HG03342 (cell line): ENCODE data around the gene CACHD1.

ENCODE experiments used
- ATAC-seq: cut with Tn5 transposase; IDR thresholded peaks from one replicate; pipeline ENCODE4 v1.9.1; 2021; ENCODE audit warnings: mild to moderate bottlenecking, moderate library complexity; ENCODE audit not compliant: unreplicated experiment

CACHD1 gene

GRCh38 chr1:64650411-64650810 lies 180.5 kb downstream of the CACHD1 start:
- no peak for ATAC-seq

GRCh38 chr1:64651841-64652240 lies 181.9 kb downstream of the CACHD1 start:
- no peak for ATAC-seq

- ATAC-seq, result no peak
Observed at GRCh38 chr1:64653466-64653865, 183.5 kb downstream of the CACHD1 start.

DNA sequence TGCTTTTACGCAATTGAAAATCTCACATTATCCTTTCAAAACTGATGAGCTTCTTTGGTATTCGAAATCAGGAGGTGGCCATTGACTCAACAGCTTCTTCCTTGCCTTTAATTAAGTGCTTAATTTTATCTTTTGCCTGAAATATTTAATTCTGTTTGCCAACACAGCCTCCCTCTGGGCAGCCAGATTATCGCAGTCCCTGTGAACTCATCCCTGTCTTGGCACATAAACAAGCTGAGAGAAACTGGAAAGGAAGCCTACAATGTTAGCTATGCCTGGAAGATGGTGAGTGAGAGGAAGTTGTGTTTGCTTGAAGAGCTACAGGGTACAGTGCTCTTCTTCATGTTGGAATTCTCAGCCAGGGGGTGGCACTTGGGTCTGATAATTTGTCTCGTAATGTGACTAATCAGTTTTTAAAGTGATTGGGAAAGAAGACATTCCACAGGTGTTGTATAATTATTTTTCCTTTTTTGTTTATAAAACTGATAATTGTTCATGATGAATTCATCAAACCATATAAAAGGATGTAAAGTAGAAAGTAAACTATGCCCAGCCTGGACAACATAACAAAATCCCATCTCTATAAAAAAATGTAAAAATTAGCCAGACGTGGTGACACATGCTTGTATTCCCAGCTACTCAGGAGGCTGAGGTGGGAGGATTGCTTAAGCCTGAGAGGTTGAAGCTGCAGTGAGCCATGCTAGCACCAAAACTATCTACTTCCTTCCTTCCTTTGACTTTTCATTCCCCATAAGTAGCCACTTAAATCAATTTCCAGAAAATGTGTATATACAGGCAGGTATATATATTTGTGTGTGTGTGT lies 184.8 kb downstream of the CACHD1 start:
- no peak for ATAC-seq

GRCh38 chr1:64655861-64656260 lies 185.9 kb downstream of the CACHD1 start:
- no peak for ATAC-seq

DNA sequence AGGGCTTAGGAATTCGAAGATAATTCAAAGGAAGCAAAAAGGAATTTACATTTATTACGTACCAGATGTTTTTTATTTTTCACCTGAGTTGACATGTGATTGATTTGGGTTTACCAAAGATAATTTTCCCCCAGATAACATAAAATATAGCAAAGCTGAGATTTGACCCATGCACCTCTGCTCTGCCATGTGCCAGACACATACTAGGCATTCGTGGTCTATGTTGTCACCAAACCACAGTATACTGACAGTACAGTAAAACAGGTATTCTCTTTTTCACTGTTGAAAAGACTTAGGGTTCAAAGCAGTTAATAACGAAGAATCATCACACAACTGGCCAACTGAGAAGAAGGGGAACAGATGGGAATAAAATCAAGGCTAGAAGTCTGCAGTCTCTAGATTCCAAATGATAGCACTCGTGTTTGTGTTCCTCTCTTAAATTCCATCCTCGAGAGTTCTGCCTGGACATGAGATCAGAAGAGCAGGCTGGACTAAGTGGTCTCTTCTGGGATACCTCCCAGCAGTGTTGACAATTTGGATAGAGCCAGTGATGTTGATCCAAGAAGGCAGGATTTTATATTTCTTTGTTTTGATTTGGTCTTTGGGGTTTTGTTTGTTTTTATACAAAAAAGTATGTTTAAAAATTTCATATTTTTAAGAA lies 189.7 kb downstream of the CACHD1 start:
- no peak for ATAC-seq

GRCh38 chr1:64663668-64664067 lies 193.7 kb downstream of the CACHD1 start:
- no peak for ATAC-seq

GRCh38 chr1:64664299-64664698 lies 194.4 kb downstream of the CACHD1 start:
- ATAC-seq, result no peak

DNA sequence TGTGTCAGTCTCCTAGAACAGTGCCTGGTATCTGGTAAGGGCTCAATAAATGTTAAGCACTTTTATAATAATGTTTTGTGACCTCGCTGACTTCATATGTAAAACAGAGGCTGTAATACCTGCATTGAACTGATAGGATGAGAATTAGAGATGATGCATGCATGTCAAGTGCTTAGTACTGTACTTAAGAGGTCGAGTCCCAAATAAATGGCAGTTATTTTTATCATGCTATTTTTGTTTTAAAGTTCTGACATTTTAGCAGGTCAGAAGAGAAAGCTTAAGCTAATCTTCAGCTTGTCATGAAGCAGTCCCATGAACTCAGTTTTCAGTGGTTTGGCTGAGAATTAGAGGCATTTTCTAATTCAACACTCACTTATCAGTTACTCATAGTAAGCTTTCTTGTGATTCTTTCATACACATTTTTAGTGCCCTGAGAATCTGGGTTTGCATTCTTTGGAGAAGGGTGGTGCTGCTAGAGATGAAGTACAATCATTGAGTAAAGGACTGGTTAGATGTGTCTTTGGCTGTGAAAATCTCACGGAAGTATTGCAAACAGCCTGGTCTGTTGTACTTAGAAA lies 199.3 kb downstream of the CACHD1 start:
- no peak for ATAC-seq

- no peak for ATAC-seq
Observed at GRCh38 chr1:64675718-64676345, 205.9 kb downstream of the CACHD1 start.

DNA sequence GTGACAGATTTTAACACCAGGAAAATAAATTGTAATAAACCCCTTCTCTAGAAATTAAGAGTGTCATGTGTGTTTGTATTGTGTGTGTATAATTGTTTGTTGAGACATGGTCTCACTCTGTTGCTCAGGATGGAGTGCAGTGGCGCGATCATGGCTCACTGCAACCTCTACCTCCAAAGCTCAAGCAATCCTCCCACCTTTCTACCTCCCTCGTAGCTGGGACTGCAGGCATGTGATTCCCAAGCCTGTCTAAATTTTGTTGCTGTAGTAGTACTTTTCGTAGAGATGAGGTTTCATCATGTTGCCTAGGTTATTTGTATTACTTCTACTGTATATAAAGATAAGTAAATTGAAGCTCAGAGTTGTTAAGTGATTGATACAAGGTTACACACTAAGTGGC lies 206.5 kb downstream of the CACHD1 start:
- no peak for ATAC-seq

- ATAC-seq, result no peak
Observed at GRCh38 chr1:64677532-64677931, 207.6 kb downstream of the CACHD1 start.

- ATAC-seq, result no peak
Observed at GRCh38 chr1:64678366-64678765, 208.4 kb downstream of the CACHD1 start.

DNA sequence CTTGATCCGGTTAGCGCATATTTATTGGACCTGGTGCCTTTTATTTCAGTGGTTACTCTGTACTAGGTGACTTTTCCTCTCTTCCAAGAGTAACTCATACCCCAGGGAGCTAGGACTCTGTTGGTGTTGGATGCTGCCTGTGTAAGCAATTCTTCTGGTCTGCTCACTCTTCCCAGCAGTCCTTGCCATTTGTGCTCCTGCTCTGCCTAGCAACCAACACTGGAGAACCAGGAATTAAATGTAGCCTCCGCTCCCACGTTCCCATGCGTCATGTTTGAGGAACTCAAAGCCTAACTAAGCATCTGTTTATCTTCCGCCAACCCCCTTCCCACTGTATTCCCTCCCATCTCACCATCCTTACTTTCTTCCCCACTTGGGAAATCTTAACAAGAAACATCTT lies 209.2 kb downstream of the CACHD1 start:
- ATAC-seq, result no peak

GRCh38 chr1:64680599-64680998 lies 210.7 kb downstream of the CACHD1 start:
- ATAC-seq, result no peak

DNA sequence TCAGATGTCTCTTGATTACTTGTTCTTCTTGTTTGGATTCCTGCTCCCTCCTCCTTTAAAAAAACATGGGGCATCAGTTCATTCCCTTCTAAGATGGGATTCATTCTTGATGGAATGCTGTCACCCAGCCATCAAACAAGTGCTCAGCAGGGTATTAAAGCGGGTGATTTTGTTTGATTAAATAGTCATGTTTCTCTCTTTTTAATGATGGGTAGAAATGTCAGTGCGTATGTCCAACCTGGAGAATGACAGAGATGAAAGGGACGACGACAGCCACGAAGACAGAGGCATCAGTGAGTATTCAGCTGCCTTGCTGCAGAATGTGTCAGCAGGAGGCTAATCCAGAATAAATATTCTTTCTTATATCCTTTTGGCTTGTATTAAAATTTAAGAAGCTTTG lies 211.1 kb downstream of the CACHD1 start:
- ATAC-seq, result no peak

DNA sequence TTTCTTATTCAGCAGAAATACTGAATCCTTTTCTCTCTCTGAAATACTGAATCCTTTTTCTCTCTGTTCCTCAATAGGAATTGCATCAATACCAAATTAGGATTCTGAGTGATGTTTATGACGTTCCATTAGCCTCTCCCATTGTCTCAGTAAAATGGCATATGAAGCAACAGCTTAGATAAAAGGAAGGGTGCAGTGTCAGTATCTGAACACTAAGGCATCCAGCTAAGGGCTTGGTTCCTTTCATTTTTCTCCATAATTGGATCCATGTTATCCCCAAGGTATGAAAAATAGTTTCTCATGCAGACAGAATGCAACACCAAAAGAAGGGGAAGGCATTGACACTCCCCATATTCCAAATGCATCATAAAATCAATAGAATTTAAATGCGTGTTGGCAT lies 213.5 kb downstream of the CACHD1 start:
- no peak for ATAC-seq

GRCh38 chr1:64685217-64685616 lies 215.3 kb downstream of the CACHD1 start:
- no peak for ATAC-seq

DNA sequence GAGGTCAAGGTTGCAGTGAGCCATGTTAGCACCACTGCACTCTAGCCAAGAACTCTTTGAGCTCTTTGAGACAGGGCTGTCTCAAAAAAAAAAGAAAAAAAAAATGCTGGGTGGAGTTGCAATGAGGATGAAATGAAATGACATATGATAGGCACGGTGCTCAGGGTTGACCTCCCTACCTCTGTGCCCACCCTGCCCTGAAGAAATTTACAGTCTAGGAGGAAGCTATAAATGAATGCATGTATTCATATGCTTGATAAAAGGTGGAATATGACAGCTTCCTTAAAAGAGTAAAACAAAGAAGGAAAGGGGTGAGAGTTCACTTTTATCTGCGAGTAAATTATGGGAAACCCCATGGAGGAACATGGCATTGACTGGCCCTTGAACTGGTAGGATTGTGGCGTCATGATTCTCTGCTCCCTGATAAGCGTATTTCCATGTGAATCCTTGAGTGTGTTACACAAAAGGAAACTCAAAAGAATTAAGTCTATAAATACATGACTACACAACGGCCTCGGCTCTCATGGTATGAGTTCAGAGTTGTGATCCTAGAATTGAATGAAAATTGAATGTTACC lies 215.9 kb downstream of the CACHD1 start:
- ATAC-seq, result no peak

- peak; percentile 80 for ATAC-seq
Observed at GRCh38 chr1:64686828-64687724, 217.1 kb downstream of the CACHD1 start.
